Dermis lymphatic vessel endothelial cell (primary cell): ENCODE data around the gene NANOS2. TPM values are rescaled to one million over a fixed set of nuclear protein-coding genes. Genes with fewer than 3 reads are reported as not detected.

Experiments used
- total RNA-seq: library from RNA; depleted of rRNA; stranded (reverse); fragments of >200 nt; gene quantifications from 2 replicates; pipeline ENCODE4 v1.2.1, GENCODE V29; 2014

The NANOS2 gene
- total RNA-seq = not detected in 2 replicates

GRCh38 chr19:45913874-45914830 is at the start of gene NANOS2:
Gene NANOS2, minus strand, starts transcription at chr19:45914778. Its CDS starts 85 bp downstream, at chr19:45914693.

GRCh38 chr19:45901912-45902650 is 12.5 kb downstream of the NANOS2 start, which contains the start of gene MYPOP:
Gene MYPOP, minus strand, starts transcription at chr19:45902613. Its CDS starts 840 bp downstream, at chr19:45901773.

GRCh38 chr19:45885556-45886426 is 28.8 kb downstream of the NANOS2 start, which contains the start of gene IRF2BP1:
Gene IRF2BP1, minus strand, starts transcription at chr19:45886141. Its CDS starts 367 bp downstream, at chr19:45885774.

GRCh38 chr19:45863840-45864628 is 50.5 kb downstream of the NANOS2 start, which contains the start of gene FOXA3:
Gene FOXA3, plus strand, starts transcription at chr19:45864326. Its CDS starts 131 bp downstream, at chr19:45864457.

Other genes with a start within 250 kb of the NANOS2 start
- gene GIPR, start 246.6 kb downstream of the NANOS2 start, total RNA-seq = under 0.01 TPM in 2 replicates
- 272 and 414 TPM in 2 replicates for gene SNRPD2, start 222.8 kb downstream of the NANOS2 start, total RNA-seq
- 5.2 and 8.1 TPM in 2 replicates for gene QPCTL, start 222.1 kb downstream of the NANOS2 start, total RNA-seq
- gene FBXO46, start 183.9 kb downstream of the NANOS2 start, total RNA-seq = 3.5 and 4.8 TPM in 2 replicates
- not detected in 2 replicates for gene MEIOSIN, start 181.3 kb downstream of the NANOS2 start, total RNA-seq
- 4.1 and 4.6 TPM in 2 replicates for gene SIX5, start 145.5 kb downstream of the NANOS2 start, total RNA-seq
- gene DMPK, start 132.3 kb downstream of the NANOS2 start, total RNA-seq = 5.6 and 6.1 TPM in 2 replicates
- gene DMWD, start 121.9 kb downstream of the NANOS2 start, total RNA-seq = 19.3 and 21.1 TPM in 2 replicates
- gene RSPH6A, start 99.5 kb downstream of the NANOS2 start, total RNA-seq = under 0.01 and 0.11 TPM in 2 replicates
- gene SYMPK, start 51.6 kb downstream of the NANOS2 start, total RNA-seq = 24.0 and 24.1 TPM in 2 replicates
- gene FOXA3, start 50.5 kb downstream of the NANOS2 start, total RNA-seq = 0.09 TPM in 1 of 2 replicates, not detected in the other
- gene IRF2BP1, start 28.6 kb downstream of the NANOS2 start, total RNA-seq = 16.6 and 18.0 TPM in 2 replicates
- gene MYPOP, start 12.2 kb downstream of the NANOS2 start, total RNA-seq = 0.76 and 0.86 TPM in 2 replicates
- gene NOVA2, start 59.1 kb upstream of the NANOS2 start, total RNA-seq = 3.7 and 6.4 TPM in 2 replicates
- gene CCDC61, start 80.7 kb upstream of the NANOS2 start, total RNA-seq = 3.6 and 5.6 TPM in 2 replicates
- gene PGLYRP1, start 108.3 kb upstream of the NANOS2 start, total RNA-seq = not detected in 2 replicates
- not detected in 2 replicates for gene IGFL4, start 126.2 kb upstream of the NANOS2 start, total RNA-seq
- not detected in 2 replicates for gene IGFL3, start 209.9 kb upstream of the NANOS2 start, total RNA-seq
- gene IGFL2, start 233.5 kb upstream of the NANOS2 start, total RNA-seq = not detected in 2 replicates